Left lung (tissue), 10 donors: ENCODE data around the gene ELF1. TPM values are rescaled to one million over a fixed set of nuclear protein-coding genes. Genes with fewer than 3 reads are reported as not detected.
A peak's percentile ranks its signal among the peaks of the same experiment; 100 is the strongest.

Experiments used
- ATAC-seq: fragments of 200-7000 bp; cut with Tn5 transposase; one replicate; pipeline ENCODE4 v1.9.1; 2020; ENCODE audit warnings: moderate library complexity
- DNase-seq, 4 donors: peaks; one replicate each; pipeline ENCODE4 v3.0.0-alpha.2; 2013 to 2020
- H3K27ac ChIP-seq, 2 donors: fragments of 200-600 bp; sonication (generic) in 1 of 2; one replicate each; pipeline versions ENCODE4 v1.5.0 to v1.8.0; 2020 to 2021
- H3K27me3 ChIP-seq, 2 donors: fragments of 200-600 bp; sonication (generic) in 1 of 2; one replicate each; pipeline versions ENCODE4 v1.5.0 to v1.8.0; 2020 to 2021
- H3K36me3 ChIP-seq, 2 donors: fragments of 200-600 bp; sonication (generic) in 1 of 2; one replicate each; pipeline versions ENCODE4 v1.5.0 to v1.8.0; 2020 to 2021
- H3K4me1 ChIP-seq, 2 donors: fragments of 200-600 bp; one replicate each; pipeline ENCODE4 v1.8.0; 2021
- H3K4me3 ChIP-seq, 2 donors: fragments of 200-600 bp; sonication (generic) in 1 of 2; one replicate each; pipeline versions ENCODE4 v1.5.0 to v1.8.0; 2020 to 2021; ENCODE audit warnings: mild to moderate bottlenecking in 1 of 2
- H3K9me3 ChIP-seq, 2 donors: fragments of 200-600 bp; sonication (generic) in 1 of 2; one replicate each; pipeline versions ENCODE4 v1.5.0 to v1.8.0; 2020 to 2021
- intact Hi-C, 2 donors: fragments of 100-400 bp; cut with DNase I; formaldehyde crosslinking; loops; one replicate each; pipeline versions ENCODE4 v1.11.2 to v1.14.2; 2022
- polyA plus RNA-seq, 6 donors: library from polyadenylated mRNA; unstranded; fragments of 120-200 nt; gene quantifications; one replicate each; pipeline ENCODE4 v1.2.1, GENCODE V29; 2013; ENCODE audit not compliant: insufficient read length in 6 of 6
- total RNA-seq, 2 donors: library from RNA; stranded (reverse); fragmentation: NEBNext Ultra II Directional; extraction: Animal tissue kit (Norgen Biotek cat#: 25700); gene quantifications; one replicate each; pipeline ENCODE4 v1.2.1, GENCODE V29; 2021
- TF ChIP-seq, protein P1 (sequence below), 2 donors: fragments of 200-600 bp; sonication (generic) in 1 of 2; IDR thresholded peaks; one replicate each; pipeline versions ENCODE4 v1.5.0 to v1.8.0; 2021; ENCODE audit warnings: antibody characterized with exemption in 2 of 2
- donor health status: DM: no; HTN: yes; CAD: no.
- donor health status: DM: no; HTN: no; CAD: no.

ELF1 gene
- total and polyA plus RNA-seq, 8 donors: 46.6 to 84.6 (median 52.6) TPM

DNA sequence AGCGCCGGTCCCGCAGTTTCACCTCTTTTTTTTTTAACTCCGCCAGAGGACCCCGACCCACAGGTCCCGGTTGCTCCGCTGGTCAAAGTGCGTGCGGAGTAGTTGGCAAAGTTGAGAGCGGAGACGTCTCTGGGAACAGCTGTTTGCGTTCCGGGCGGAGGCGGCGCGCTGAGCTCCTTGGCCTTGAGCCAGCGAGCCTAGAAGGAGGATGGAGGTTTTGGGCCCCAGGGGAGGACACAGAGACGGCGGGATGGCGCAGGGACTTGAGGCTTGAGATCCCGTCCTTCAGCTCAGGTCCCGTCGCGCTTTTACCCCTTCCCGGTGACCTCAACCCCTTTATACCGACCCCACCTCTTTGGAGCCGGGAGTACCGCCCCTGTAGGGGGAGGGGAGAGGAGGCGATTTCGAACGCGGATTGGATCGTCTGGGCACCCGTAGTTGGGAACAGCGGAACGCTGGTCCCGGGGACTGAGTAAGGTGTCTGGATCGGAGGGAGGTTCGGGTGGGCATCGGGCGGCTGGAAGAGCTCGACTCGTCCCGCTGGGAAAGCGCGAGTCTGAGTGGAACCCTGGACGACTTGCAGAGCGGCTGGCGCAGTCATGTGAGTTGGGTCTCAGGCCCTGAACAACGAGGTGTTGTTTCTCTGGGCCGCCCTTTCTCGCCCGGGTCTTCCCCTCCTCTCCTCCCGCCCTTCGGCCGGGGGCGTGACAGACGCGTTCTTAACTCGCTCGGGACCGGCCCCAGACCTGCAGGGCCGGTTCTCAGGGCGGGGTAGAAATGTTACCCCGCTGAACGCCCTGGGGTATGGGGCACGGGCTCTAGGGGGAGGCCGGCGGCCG, 42.2 kb upstream of the ELF1 start, which contains the start of gene WBP4:
TSS of gene WBP4 (plus strand) at position 435 of the 839 bp plus-strand sequence. CDS start at position 600, 165 bp downstream.
- no peaks in the 10 kb centered on the region for H3K9me3 ChIP-seq
- intact Hi-C loops: no loop called here
- H3K4me3 ChIP-seq: peak within 1 kb of the TSS; percentile 74 to 92
- ATAC-seq (peak; percentile 84), DNase-seq (peak; percentile 94 to 100 (median 97))
- H3K27me3 ChIP-seq: no peaks in the 10 kb centered on the region
- H3K27ac ChIP-seq: peak within 1 kb of the TSS; percentile 97 to 98
- TF ChIP-seq, protein P1, sequence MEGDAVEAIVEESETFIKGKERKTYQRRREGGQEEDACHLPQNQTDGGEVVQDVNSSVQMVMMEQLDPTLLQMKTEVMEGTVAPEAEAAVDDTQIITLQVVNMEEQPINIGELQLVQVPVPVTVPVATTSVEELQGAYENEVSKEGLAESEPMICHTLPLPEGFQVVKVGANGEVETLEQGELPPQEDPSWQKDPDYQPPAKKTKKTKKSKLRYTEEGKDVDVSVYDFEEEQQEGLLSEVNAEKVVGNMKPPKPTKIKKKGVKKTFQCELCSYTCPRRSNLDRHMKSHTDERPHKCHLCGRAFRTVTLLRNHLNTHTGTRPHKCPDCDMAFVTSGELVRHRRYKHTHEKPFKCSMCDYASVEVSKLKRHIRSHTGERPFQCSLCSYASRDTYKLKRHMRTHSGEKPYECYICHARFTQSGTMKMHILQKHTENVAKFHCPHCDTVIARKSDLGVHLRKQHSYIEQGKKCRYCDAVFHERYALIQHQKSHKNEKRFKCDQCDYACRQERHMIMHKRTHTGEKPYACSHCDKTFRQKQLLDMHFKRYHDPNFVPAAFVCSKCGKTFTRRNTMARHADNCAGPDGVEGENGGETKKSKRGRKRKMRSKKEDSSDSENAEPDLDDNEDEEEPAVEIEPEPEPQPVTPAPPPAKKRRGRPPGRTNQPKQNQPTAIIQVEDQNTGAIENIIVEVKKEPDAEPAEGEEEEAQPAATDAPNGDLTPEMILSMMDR (IDR thresholded peaks at IDR 0.05): peak in 1 of 2 donors; percentile 9
- peaks cover 28 to 72% of the 10 kb centered on the region in 2 donors for H3K4me1 ChIP-seq
- H3K36me3 ChIP-seq: peaks cover 0 to 19% of the 10 kb centered on the region in 2 donors

DNA sequence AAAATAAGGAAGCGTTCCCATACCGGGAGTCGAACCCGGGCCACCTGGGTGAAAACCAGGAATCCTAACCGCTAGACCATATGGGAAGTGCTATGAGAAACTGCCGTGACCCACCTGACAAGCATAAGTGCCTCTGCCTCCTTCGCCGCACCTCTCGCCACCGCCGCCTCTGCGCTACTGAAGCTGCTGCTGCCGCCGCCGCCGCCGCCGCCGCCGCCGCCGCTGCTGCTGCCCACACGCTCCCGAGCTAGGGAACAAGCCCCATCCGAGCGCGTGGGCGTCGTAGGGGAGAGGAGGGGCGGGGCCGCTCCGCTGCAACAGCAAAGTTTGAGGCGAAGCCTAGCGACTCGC, 41.6 kb upstream of the ELF1 start:
- DNase-seq (peak; percentile 82 to 97 (median 88)), ATAC-seq (peak; percentile 61)
- H3K27me3 ChIP-seq: no peaks in the 10 kb centered on the region
- TF ChIP-seq, protein P1 (IDR thresholded peaks at IDR 0.05): no peak
- peak overlapping the region; percentile 97 to 98 for H3K27ac ChIP-seq
- H3K4me3 ChIP-seq: peak overlapping the region; percentile 74 to 92
- peaks cover 0 to 13% of the 10 kb centered on the region in 2 donors for H3K36me3 ChIP-seq
- intact Hi-C loops: no loop called here
- H3K9me3 ChIP-seq: no peaks in the 10 kb centered on the region
- H3K4me1 ChIP-seq: peaks cover 28 to 78% of the 10 kb centered on the region in 2 donors

DNA sequence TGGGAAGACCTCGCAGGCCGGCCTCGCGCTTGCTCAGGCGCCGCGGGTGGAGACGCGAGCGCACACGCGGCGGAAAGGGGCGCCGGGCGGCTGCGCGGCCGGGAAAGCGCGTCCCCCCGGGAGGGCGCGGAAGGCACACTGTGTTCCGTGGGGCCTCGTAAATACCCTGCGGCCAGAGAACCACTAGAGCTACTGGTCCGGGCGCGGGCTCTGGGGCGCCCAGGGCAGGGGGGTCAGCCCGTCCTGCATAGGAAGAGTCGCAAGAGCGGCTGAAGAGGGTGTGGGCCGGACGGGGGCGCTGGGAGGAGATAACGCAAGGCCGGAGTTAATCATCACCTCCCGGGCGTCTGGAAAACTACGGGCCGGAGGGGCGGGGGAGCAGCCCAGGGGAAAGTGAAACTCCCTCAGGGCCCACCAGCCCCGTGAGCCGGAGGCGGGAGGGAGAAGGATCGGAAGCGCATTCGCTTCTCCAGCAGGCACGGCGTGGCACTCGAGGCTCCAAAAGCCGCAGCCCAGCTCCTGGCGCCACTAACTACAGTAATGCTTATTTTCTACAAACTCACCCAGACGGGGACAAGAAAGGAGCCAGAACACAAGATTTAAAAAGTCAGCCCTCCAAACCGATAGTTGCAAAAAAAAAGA, 41.1 kb upstream of the ELF1 start:
- ATAC-seq: peak; percentile 68
- TF ChIP-seq, protein P1 (IDR thresholded peaks at IDR 0.05): peak in 1 of 2 donors; percentile 18
- DNase-seq: peak; percentile 88 to 95 (median 90)
- Histone ChIP-seq H3K4me1 (peaks cover 24 to 78% of the 10 kb centered on the region in 2 donors), H3K27ac (peak overlapping the region; percentile 97 to 98), H3K4me3 (peak overlapping the region; percentile 74 to 92), H3K36me3 (peaks cover 0 to 8% of the 10 kb centered on the region in 2 donors), H3K9me3 (no peaks in the 10 kb centered on the region), H3K27me3 (no peaks in the 10 kb centered on the region)
- intact Hi-C loops: no loop called here

DNA sequence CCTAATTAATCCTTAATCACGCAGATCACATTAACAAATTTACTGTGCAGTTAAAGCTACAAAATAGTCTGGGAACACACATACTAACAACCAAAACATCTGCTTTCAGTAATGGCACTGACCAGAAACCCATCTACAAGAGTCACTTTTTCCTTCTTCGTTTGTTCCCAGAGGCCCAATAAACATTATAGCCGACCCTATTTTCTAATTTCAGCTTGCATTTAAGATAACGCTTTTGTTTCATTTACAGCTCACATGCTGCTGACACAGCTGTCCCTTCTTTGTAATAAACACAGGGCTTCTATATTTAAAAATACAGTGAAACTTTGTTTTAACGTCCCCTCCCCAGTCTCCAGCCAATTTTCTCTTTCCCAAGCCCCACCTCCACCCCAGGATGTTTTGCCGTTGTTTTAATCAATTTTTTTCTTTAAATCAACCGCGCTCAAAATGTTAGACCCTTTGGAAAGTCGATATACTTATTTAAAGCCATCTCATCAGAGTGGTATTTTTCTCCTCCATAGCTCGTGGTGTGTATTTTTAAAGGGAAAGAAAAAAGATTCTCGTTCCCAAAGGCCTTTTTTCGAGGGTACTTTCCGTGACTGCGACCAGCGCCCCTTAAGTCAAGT, 40.5 kb upstream of the ELF1 start:
- Histone ChIP-seq H3K27ac (peak overlapping the region; percentile 97 to 98), H3K4me1 (peaks cover 24 to 76% of the 10 kb centered on the region in 2 donors), H3K36me3 (peaks cover 0 to 6% of the 10 kb centered on the region in 2 donors), H3K9me3 (no peaks in the 10 kb centered on the region), H3K4me3 (peak overlapping the region; percentile 74 to 92), H3K27me3 (no peaks in the 10 kb centered on the region)
- ATAC-seq: no peak
- TF ChIP-seq, protein P1 (IDR thresholded peaks at IDR 0.05): no peak
- intact Hi-C loops: loop anchor here in 1 of 2 donors (10.0 kb wide), 1 partner anchor 65 kb away; no protein-coding TSS in a partner anchor
- DNase-seq: peak in 2 of 4 donors; percentile 29 to 36
